Astrocyte (in vitro differentiated cells and primary cell): ENCODE results near the gene LRRC7. TPM values are rescaled to one million over a fixed set of nuclear protein-coding genes. Genes with fewer than 3 reads are reported as not detected.

Source experiments
- DNase-seq: peaks from one replicate; pipeline ENCODE4 v3.0.0-alpha.2; 2010; ENCODE audit warnings: low read depth
- FAIRE-seq: peaks from 2 replicates; lab custom pipeline; 2011; peaks lifted over from hg19 to GRCh38; lab: Jason Lieb, UNC
- H2AFZ ChIP-seq: 2 replicates; pipeline ENCODE4 v1.6.0; 2012; ENCODE audit warnings: low read depth, low read length, inconsistent platforms
- H3K27ac ChIP-seq: 2 replicates; pipeline ENCODE4 v1.5.1; 2011; ENCODE audit warnings: low read depth, low read length, inconsistent platforms
- H3K27me3 ChIP-seq: 2 replicates; pipeline ENCODE4 v1.6.0; 2011; ENCODE audit warnings: low read length, inconsistent platforms; ENCODE audit not compliant: insufficient read depth
- H3K36me3 ChIP-seq: 2 replicates; pipeline ENCODE4 v1.5.1; 2011; ENCODE audit warnings: low read length, inconsistent platforms; ENCODE audit not compliant: insufficient read depth
- H3K4me1 ChIP-seq: 2 replicates; pipeline ENCODE4 v1.5.1; 2011; ENCODE audit warnings: low read length, inconsistent platforms; ENCODE audit not compliant: insufficient read depth
- H3K4me2 ChIP-seq: 2 replicates; pipeline ENCODE4 v1.6.0; 2012; ENCODE audit warnings: low read length, inconsistent platforms
- H3K4me3 ChIP-seq: 2 replicates; pipeline ENCODE4 v1.5.1; 2011; ENCODE audit warnings: low read depth, mild to moderate bottlenecking, low read length, inconsistent platforms; ENCODE audit not compliant: insufficient read depth
- H3K79me2 ChIP-seq: 2 replicates; pipeline ENCODE4 v1.6.0; 2012; ENCODE audit warnings: mild to moderate bottlenecking, low read length, inconsistent platforms; ENCODE audit not compliant: insufficient read depth
- H3K9ac ChIP-seq: 2 replicates; pipeline ENCODE4 v1.6.0; 2012; ENCODE audit warnings: mild to moderate bottlenecking, low read length, inconsistent platforms
- H3K9me3 ChIP-seq: 2 replicates; pipeline ENCODE4 v1.5.1; 2012; ENCODE audit warnings: low read depth, mild to moderate bottlenecking, low read length, inconsistent platforms; ENCODE audit not compliant: insufficient read depth
- H4K20me1 ChIP-seq: 2 replicates; pipeline ENCODE4 v1.6.0; 2012; ENCODE audit warnings: low read length, inconsistent platforms; ENCODE audit not compliant: insufficient read depth
- H3K27ac Mint-ChIP-seq: one replicate; pipeline ENCODE4 v1.8.0; 2021; ENCODE audit warnings: mild to moderate bottlenecking, mixed read lengths; ENCODE audit not compliant: unreplicated experiment
- H3K27me3 Mint-ChIP-seq: one replicate; pipeline ENCODE4 v1.8.0; 2021; ENCODE audit warnings: low read depth, mixed read lengths; ENCODE audit not compliant: unreplicated experiment
- H3K36me3 Mint-ChIP-seq: one replicate; pipeline ENCODE4 v1.8.0; 2021; ENCODE audit warnings: low read depth, mixed read lengths; ENCODE audit not compliant: unreplicated experiment
- H3K4me1 Mint-ChIP-seq: one replicate; pipeline ENCODE4 v1.8.0; 2021; ENCODE audit warnings: low read depth, mixed read lengths; ENCODE audit not compliant: unreplicated experiment
- H3K4me3 Mint-ChIP-seq: one replicate; pipeline ENCODE4 v1.8.0; 2021; ENCODE audit warnings: mild to moderate bottlenecking, moderate library complexity, mixed read lengths; ENCODE audit not compliant: unreplicated experiment
- H3K9me3 Mint-ChIP-seq: one replicate; pipeline ENCODE4 v1.8.0; 2021; ENCODE audit warnings: mild to moderate bottlenecking, mixed read lengths; ENCODE audit not compliant: unreplicated experiment
- EZH2 ChIP-seq: IDR thresholded peaks from 2 replicates; pipeline ENCODE4 v1.6.1; 2012; ENCODE audit warnings: mild to moderate bottlenecking, low read length, inconsistent platforms; ENCODE audit not compliant: insufficient read depth
- total RNA-seq: library from RNA; stranded (reverse); gene quantifications from 2 replicates; pipeline ENCODE4 v1.2.1, GENCODE V29; 2021
- TF ChIP-seq, protein P1 (sequence below): IDR thresholded peaks from 2 replicates; pipeline ENCODE4 v1.5.1; 2011; ENCODE audit warnings: low read depth, mild to moderate bottlenecking, inconsistent platforms, low read length, moderate library complexity; ENCODE audit not compliant: insufficient read depth

The LRRC7 gene
- total RNA-seq, 1 donor from 2014 or later: 0.27 TPM

DNA sequence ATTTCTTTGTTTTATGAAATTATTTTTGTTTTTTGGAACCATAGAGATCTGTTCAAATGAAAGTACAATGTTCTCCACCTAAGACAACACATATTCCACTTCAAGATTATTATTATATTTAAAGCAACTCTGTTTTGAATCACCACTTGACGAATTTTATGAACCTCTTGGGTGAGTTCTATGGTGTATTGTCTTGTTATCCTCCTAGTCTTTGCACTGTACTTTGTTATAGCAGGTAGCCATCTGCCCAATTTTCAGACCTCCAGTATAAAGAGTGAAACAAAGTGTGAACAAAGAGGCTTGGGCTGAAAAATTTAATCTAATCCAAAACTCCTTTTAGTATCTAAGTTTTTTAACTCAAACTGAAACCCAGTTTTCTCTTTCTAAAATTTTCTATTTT is 71.0 kb downstream of the LRRC7 start:
- Histone ChIP-seq H3K4me1 (no peaks in the 10 kb centered on the region), H3K9me3 (no peaks in the 10 kb centered on the region), H4K20me1 (no peaks in the 10 kb centered on the region), H2AFZ (no peak overlapping the region), H3K4me3 (no peak overlapping the region), H3K9ac (no peak overlapping the region), H3K27ac (no peak overlapping the region), H3K79me2 (no peaks in the 10 kb centered on the region), H3K27me3 (no peaks in the 10 kb centered on the region), H3K4me2 (no peak overlapping the region), H3K36me3 (no peaks in the 10 kb centered on the region)
- H3K9me3 Mint-ChIP-seq: peaks cover 2% of the 10 kb centered on the region
- H3K4me3 Mint-ChIP-seq: no peak overlapping the region
- TF ChIP-seq EZH2: no peak
- TF ChIP-seq, protein P1, sequence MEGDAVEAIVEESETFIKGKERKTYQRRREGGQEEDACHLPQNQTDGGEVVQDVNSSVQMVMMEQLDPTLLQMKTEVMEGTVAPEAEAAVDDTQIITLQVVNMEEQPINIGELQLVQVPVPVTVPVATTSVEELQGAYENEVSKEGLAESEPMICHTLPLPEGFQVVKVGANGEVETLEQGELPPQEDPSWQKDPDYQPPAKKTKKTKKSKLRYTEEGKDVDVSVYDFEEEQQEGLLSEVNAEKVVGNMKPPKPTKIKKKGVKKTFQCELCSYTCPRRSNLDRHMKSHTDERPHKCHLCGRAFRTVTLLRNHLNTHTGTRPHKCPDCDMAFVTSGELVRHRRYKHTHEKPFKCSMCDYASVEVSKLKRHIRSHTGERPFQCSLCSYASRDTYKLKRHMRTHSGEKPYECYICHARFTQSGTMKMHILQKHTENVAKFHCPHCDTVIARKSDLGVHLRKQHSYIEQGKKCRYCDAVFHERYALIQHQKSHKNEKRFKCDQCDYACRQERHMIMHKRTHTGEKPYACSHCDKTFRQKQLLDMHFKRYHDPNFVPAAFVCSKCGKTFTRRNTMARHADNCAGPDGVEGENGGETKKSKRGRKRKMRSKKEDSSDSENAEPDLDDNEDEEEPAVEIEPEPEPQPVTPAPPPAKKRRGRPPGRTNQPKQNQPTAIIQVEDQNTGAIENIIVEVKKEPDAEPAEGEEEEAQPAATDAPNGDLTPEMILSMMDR: no peak
- DNase-seq: no peak
- no peak overlapping the region for H3K27ac Mint-ChIP-seq
- no peaks in the 10 kb centered on the region for H3K36me3 Mint-ChIP-seq
- H3K27me3 Mint-ChIP-seq: no peaks in the 10 kb centered on the region
- no peak for FAIRE-seq
- no peaks in the 10 kb centered on the region for H3K4me1 Mint-ChIP-seq

DNA sequence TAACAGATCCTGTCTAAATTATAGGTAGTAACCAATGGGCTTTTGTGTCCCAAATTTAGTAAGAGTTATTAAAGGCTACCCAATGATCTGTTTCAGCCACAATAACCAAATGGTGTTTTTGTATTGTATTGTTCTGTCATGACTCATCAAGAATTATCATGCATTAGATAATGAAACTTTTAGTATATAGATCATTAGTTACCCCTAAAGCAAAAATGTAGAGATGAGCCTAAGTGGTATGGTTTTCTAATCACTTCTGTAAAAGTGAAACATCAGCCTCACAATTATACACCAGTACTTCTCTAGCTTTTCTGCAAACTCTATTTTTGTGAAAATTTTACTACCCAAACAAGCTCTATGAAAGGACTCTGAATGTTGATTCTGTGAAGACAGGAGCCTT is 71.4 kb downstream of the LRRC7 start:
- H3K27ac ChIP-seq: no peak overlapping the region
- no peaks in the 10 kb centered on the region for H3K36me3 ChIP-seq
- Mint-ChIP-seq H3K9me3 (peaks cover 2% of the 10 kb centered on the region), H3K4me1 (no peaks in the 10 kb centered on the region), H3K27ac (no peak overlapping the region), H3K36me3 (no peaks in the 10 kb centered on the region), H3K27me3 (no peaks in the 10 kb centered on the region), H3K4me3 (no peak overlapping the region)
- no peaks in the 10 kb centered on the region for H4K20me1 ChIP-seq
- no peak for FAIRE-seq
- H3K9me3 ChIP-seq: no peaks in the 10 kb centered on the region
- H2AFZ ChIP-seq: no peak overlapping the region
- no peaks in the 10 kb centered on the region for H3K27me3 ChIP-seq
- no peak overlapping the region for H3K9ac ChIP-seq
- H3K4me2 ChIP-seq: no peak overlapping the region
- no peak for DNase-seq
- no peaks in the 10 kb centered on the region for H3K4me1 ChIP-seq
- H3K79me2 ChIP-seq: no peaks in the 10 kb centered on the region
- H3K4me3 ChIP-seq: no peak overlapping the region
- TF ChIP-seq, protein P1: no peak
- no peak for TF ChIP-seq EZH2

DNA sequence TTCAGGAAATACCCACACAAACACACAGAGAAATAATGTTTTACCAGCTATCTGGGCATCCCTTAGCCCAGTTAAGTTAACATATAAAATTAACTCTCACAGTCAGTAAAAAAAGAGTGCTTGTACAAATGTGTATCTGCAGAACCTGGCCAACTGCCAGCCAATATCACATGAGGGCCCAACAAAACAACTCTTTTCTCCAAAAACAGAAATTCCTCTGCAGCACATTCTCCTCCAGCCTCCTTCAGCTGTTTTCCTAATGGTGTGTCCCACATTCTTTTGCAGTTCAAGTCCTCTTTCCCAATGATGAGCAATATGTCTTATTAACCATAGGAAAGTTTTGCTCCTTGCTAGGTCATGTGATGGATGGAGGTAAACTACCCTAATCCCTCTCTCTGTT is 75.5 kb downstream of the LRRC7 start:
- Mint-ChIP-seq H3K4me3 (no peak overlapping the region), H3K27me3 (no peaks in the 10 kb centered on the region), H3K4me1 (no peaks in the 10 kb centered on the region), H3K27ac (no peak overlapping the region), H3K9me3 (no peaks in the 10 kb centered on the region), H3K36me3 (no peaks in the 10 kb centered on the region)
- Histone ChIP-seq H3K27me3 (no peaks in the 10 kb centered on the region), H3K9ac (no peak overlapping the region), H3K36me3 (no peaks in the 10 kb centered on the region), H3K4me1 (no peaks in the 10 kb centered on the region), H3K9me3 (no peaks in the 10 kb centered on the region), H3K27ac (no peak overlapping the region), H2AFZ (no peak overlapping the region), H3K4me2 (no peak overlapping the region), H3K4me3 (no peak overlapping the region), H4K20me1 (no peaks in the 10 kb centered on the region), H3K79me2 (no peaks in the 10 kb centered on the region)
- FAIRE-seq (no peak), DNase-seq (no peak)
- TF ChIP-seq EZH2: no peak
- TF ChIP-seq, protein P1: no peak
